NCI-H2196 treated with DMSO at 0.1 percent for 48 hours (cell line): ENCODE measurements around the gene NCBP3.

ENCODE experiments used
- DNase-seq: peaks from one replicate; lab custom pipeline; 2025; ENCODE audit not compliant: unreplicated experiment; lab: John Stamatoyannopoulos, UW

The NCBP3 gene

GRCh38 chr17:3845621-3846436 is at the start of gene NCBP3:
NCBP3 (minus strand) TSS chr17:3846246; CDS start chr17:3846223, 23 bp downstream.
- DNase-seq, result peak; percentile 48

- no peak for DNase-seq
Observed at GRCh38 chr17:3895354-3895753, 49.3 kb upstream of the NCBP3 start.

- no peak for DNase-seq
Observed at GRCh38 chr17:3894911-3895343, 48.9 kb upstream of the NCBP3 start.

- no peak for DNase-seq
Observed at GRCh38 chr17:3894188-3894587, 48.1 kb upstream of the NCBP3 start.

- no peak for DNase-seq
Observed at GRCh38 chr17:3893720-3894116, 47.7 kb upstream of the NCBP3 start.

GRCh38 chr17:3893003-3893719 is 47.1 kb upstream of the NCBP3 start, which contains the start of gene CAMKK1:
CAMKK1 (minus strand) TSS chr17:3893053; CDS start chr17:3885687, 7,366 bp downstream.
- peak; percentile 46 for DNase-seq

GRCh38 chr17:3892095-3892998 is 46.3 kb upstream of the NCBP3 start:
- no peak for DNase-seq

GRCh38 chr17:3891626-3892094 is 45.6 kb upstream of the NCBP3 start:
- DNase-seq, result no peak

GRCh38 chr17:3890878-3891219 is 44.8 kb upstream of the NCBP3 start:
- no peak for DNase-seq

- DNase-seq, result no peak
Observed at GRCh38 chr17:3890082-3890877, 44.2 kb upstream of the NCBP3 start.

- no peak for DNase-seq
Observed at GRCh38 chr17:3889325-3890012, 43.4 kb upstream of the NCBP3 start.

- peak; percentile 58 for DNase-seq
Observed at GRCh38 chr17:3888343-3889171, 42.5 kb upstream of the NCBP3 start.

GRCh38 chr17:3887804-3888203 is 41.8 kb upstream of the NCBP3 start:
- no peak for DNase-seq

GRCh38 chr17:3887394-3887793 is 41.3 kb upstream of the NCBP3 start:
- no peak for DNase-seq

- no peak for DNase-seq
Observed at GRCh38 chr17:3886776-3887175, 40.7 kb upstream of the NCBP3 start.

GRCh38 chr17:3885970-3886369 is 39.9 kb upstream of the NCBP3 start:
- no peak for DNase-seq

GRCh38 chr17:3885271-3885670 is 39.2 kb upstream of the NCBP3 start:
- DNase-seq, result no peak

- no peak for DNase-seq
Observed at GRCh38 chr17:3884188-3884587, 38.1 kb upstream of the NCBP3 start.

- no peak for DNase-seq
Observed at GRCh38 chr17:3882276-3882675, 36.2 kb upstream of the NCBP3 start.
